ENCODE data around the gene PCNX3. TPM values are rescaled to one million over a fixed set of nuclear protein-coding genes. Genes with fewer than 3 reads are reported as not detected.

PCNX3 gene
- total RNA-seq, 4 donors from 2014 or later, result 56.4 to 89.0 (median 62.4) TPM

GRCh38 chr11:65598258-65598699, 17.3 kb upstream of the PCNX3 start:
- H3K9me3 ChIP-seq, result no peaks in the 10 kb centered on the region
- H3K4me1 ChIP-seq, result peaks cover 0 to 16% (median 10%) of the 10 kb centered on the region in 4 donors
- H3K36me3 ChIP-seq, result peaks cover 0 to 15% (median 5%) of the 10 kb centered on the region in 4 donors
- in situ Hi-C loops (cut with MboI; ENCODE audit: low pct_ligation_motif_present in 1 of 4, low pct_unique_long_range_greater_than_20kb in 1 of 4, low sequenced_read_pairs in 3 of 4) (no loop called here), intact Hi-C loops (cut with DNase I; ENCODE audit: low total_unique reads) (no loop called here)
- H3K4me3 ChIP-seq, result no peak overlapping the region
- TF ChIP-seq CTCF (IDR thresholded peaks at IDR 0.05), result no peak
- TF ChIP-seq POLR2A (IDR thresholded peaks at IDR 0.05), result no peak
- TF ChIP-seq POLR2AphosphoS5 (IDR thresholded peaks at IDR 0.05), result no peak
- no peak for TF ChIP-seq EP300 (IDR thresholded peaks at IDR 0.05; ENCODE audit: low read depth)
- no peaks in the 10 kb centered on the region for H3K27me3 ChIP-seq
- H3K27ac ChIP-seq, result no peak overlapping the region
- 96% methylated on average over 12 of the region's 16 CpGs; no CpG with 5 or more reads in 1 of the 2 donors for WGBS, 2 donors (ENCODE audit: low coverage in 1 of 2)
- DNase-seq, result no peak

- no peaks in the 10 kb centered on the region for H3K27me3 ChIP-seq
- H3K27ac ChIP-seq, result no peak overlapping the region
- TF ChIP-seq POLR2A (IDR thresholded peaks at IDR 0.05) (no peak), POLR2AphosphoS5 (IDR thresholded peaks at IDR 0.05) (no peak)
- no peak overlapping the region for H3K4me3 ChIP-seq
- peaks cover 0 to 15% (median 5%) of the 10 kb centered on the region in 4 donors for H3K36me3 ChIP-seq
- 91 to 100% methylated on average over 2 to 49 of the region's 49 CpGs for WGBS, 2 donors (ENCODE audit: low coverage in 1 of 2)
- H3K4me1 ChIP-seq, result peaks cover 0 to 9% (median 9%) of the 10 kb centered on the region in 4 donors
- no peaks in the 10 kb centered on the region for H3K9me3 ChIP-seq
- DNase-seq, result no peak
- intact Hi-C loops (cut with DNase I; ENCODE audit: low total_unique reads), result no loop called here
- in situ Hi-C loops (cut with MboI; ENCODE audit: low pct_ligation_motif_present in 1 of 4, low pct_unique_long_range_greater_than_20kb in 1 of 4, low sequenced_read_pairs in 3 of 4), result no loop called here
Measured at GRCh38 chr11:65599216-65599954, 16.2 kb upstream of the PCNX3 start.

GRCh38 chr11:65599955-65600246, 15.7 kb upstream of the PCNX3 start:
- H3K4me1 ChIP-seq, result peaks cover 0 to 9% (median 9%) of the 10 kb centered on the region in 4 donors
- no peak for DNase-seq
- no peaks in the 10 kb centered on the region for H3K9me3 ChIP-seq
- in situ Hi-C loops (cut with MboI; ENCODE audit: low pct_ligation_motif_present in 1 of 4, low pct_unique_long_range_greater_than_20kb in 1 of 4, low sequenced_read_pairs in 3 of 4) (loop anchor here in 1 of 4 donors (5.0 kb wide), 1 partner anchor 58 kb away; no protein-coding TSS in a partner anchor), intact Hi-C loops (cut with DNase I; ENCODE audit: low total_unique reads) (no loop called here)
- no peaks in the 10 kb centered on the region for H3K27me3 ChIP-seq
- TF ChIP-seq POLR2AphosphoS5 (IDR thresholded peaks at IDR 0.05), result no peak
- no peak for TF ChIP-seq POLR2A (IDR thresholded peaks at IDR 0.05)
- TF ChIP-seq CTCF (IDR thresholded peaks at IDR 0.05), result no peak
- TF ChIP-seq EP300 (IDR thresholded peaks at IDR 0.05; ENCODE audit: low read depth), result no peak
- no peak overlapping the region for H3K27ac ChIP-seq
- peaks cover 0 to 18% (median 7%) of the 10 kb centered on the region in 4 donors for H3K36me3 ChIP-seq
- H3K4me3 ChIP-seq, result no peak overlapping the region
- WGBS, 2 donors (ENCODE audit: low coverage in 1 of 2), result 100% methylated on average over 6 of the region's 6 CpGs; no CpG with 5 or more reads in 1 of the 2 donors

GRCh38 chr11:65604258-65604657, 11.3 kb upstream of the PCNX3 start:
- intact Hi-C loops (cut with DNase I; ENCODE audit: low total_unique reads) (no loop called here), in situ Hi-C loops (cut with MboI; ENCODE audit: low pct_ligation_motif_present in 1 of 4, low pct_unique_long_range_greater_than_20kb in 1 of 4, low sequenced_read_pairs in 3 of 4) (loop anchor here in 1 of 4 donors (5.0 kb wide), 1 partner anchor 62 kb away; no protein-coding TSS in a partner anchor)
- no peak overlapping the region for H3K27ac ChIP-seq
- no peak for DNase-seq
- TF ChIP-seq POLR2AphosphoS5 (IDR thresholded peaks at IDR 0.05) (no peak), POLR2A (IDR thresholded peaks at IDR 0.05) (no peak), CTCF (IDR thresholded peaks at IDR 0.05) (no peak), EP300 (IDR thresholded peaks at IDR 0.05; ENCODE audit: low read depth) (no peak)
- no peak overlapping the region for H3K4me3 ChIP-seq
- H3K4me1 ChIP-seq, result peaks cover 7 to 22% (median 12%) of the 10 kb centered on the region in 4 donors
- no peaks in the 10 kb centered on the region for H3K27me3 ChIP-seq
- H3K36me3 ChIP-seq, result peaks cover 0 to 19% (median 9%) of the 10 kb centered on the region in 4 donors
- H3K9me3 ChIP-seq, result no peaks in the 10 kb centered on the region
- WGBS, 2 donors (ENCODE audit: low coverage in 1 of 2), result 92% methylated on average over 1 of the region's 1 CpG; no CpG with 5 or more reads in 1 of the 2 donors
